ENCODE results near the gene USP47.

The USP47 gene

DNA sequence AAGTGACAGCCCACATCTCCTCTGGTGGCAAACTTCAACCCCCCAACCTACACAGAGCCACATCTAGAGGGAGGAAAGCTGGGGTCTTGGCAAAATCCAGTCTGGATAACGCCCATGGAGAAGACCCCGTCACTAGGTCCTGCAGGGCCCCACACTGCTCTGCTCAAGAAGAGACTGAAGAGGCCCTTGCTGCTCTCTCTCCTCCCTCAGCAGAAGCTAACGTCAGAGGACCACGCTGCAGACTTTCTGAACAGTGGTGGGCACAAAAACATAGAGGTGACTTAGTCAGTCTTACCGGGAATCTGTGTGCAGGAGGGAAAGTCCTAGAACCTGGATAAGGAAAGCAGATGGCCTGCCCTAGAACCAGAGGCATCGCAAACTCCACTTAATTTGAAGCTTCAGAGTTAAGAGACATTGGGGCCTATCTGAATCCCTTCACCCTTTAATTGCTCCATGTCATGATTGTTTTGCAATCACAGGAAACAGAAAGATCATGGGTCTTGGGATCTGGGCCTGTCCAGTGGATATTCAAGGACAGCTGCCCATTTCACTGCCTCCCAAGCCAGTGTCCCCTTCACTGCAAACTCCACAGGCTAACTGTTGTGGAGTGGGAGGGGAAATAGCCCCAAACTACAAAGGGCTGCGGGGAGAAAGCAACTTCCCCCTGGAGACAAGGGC, 164.9 kb downstream of the USP47 start:
- no peak for DNase-seq

DNA sequence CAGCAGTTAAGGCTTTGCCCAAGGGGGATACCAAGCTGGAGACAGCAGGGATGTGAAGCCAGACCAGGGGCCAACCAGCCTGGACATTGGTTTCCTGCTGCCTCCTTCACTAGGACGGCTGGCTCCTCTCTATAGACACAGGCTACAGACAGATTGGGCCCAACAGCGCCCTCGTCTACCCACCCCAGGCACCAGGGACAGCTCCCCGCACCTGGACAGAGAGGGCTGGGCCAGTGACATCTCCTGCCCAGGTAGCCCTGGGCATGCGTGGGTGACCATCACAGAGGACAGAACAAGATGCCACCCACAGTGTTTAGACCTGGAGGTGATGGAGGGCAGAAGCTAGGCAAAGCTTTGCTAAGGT, 165.4 kb downstream of the USP47 start:
- no peak for DNase-seq

DNA sequence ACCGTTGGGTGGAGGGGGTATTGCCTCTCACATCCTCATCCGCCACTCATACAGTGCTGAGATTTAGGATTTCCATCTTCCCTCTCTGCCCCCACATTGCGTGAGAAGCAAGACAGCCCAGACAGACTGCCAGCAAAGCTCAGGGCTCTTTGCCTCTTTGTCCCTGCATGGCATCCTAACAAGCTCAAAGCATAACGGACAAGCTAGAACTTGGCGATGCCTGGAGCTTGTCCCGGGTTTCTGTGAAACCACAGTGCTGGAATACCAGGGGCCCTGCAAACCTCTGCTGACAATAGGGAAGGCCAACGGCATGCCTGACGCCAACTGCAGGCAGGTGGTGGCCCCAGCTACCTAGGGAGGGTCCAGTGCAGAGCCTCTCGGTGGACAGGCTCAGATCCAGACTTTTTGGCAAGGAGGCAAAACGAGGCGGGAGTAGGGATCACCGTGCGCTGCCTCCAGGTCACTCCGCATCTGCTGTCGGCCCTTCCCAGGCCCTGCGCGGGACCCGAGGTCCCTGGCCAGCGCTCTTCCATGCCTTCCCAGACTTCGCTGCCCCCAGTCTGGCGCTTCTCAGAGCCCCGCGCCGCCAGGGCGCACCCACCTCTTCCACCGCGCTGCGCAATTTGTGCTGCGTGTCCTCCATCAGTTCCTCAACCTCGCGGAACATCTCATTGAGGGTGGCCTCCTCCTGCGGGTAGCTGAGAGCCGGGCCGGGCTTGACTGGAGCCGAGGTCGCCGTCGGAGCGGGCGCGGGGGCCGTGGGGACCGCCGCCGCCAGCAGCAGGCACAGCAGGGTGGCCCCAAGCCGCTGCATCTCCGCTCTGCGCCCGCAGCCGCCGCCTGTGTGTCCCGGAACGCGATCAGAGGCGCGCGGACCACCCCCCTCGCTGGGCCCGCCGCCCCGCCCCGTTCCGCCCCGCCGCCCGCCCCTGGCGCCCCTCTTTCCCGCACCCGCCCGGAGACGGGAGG, 166.3 kb downstream of the USP47 start, which contains the start of gene DKK3:
Gene DKK3 (minus strand): TSS at position 858 of the 969 bp plus-strand sequence. CDS start 44 bp downstream, at position 814.
- DNase-seq = no peak
